ENCODE results near the gene FLT3LG. TPM values are rescaled to one million over a fixed set of nuclear protein-coding genes. Genes with fewer than 3 reads are reported as not detected.

Gene FLT3LG
- total RNA-seq, 2 donors from 2014 or later = 69.7 to 76.3 TPM

- no peak overlapping the region for H3K27ac Mint-ChIP-seq
- H3K27me3 Mint-ChIP-seq (ENCODE audit: low read depth) = peaks cover 11% of the 10 kb centered on the region
- no peaks in the 10 kb centered on the region for H3K36me3 Mint-ChIP-seq (ENCODE audit: insufficient read depth in 2 of 2)
- H3K4me3 Mint-ChIP-seq = peak overlapping the region; percentile 92 to 99
- no peaks in the 10 kb centered on the region for H3K9me3 Mint-ChIP-seq
- DNase-seq = peak; percentile 87 to 90
- H3K4me1 Mint-ChIP-seq (ENCODE audit: low read depth) = peaks cover 22% of the 10 kb centered on the region
- ATAC-seq (replicated peaks in 1 of 2) = peak; percentile 88 to 89
Observed at GRCh38 chr19:49533551-49534488, 59.8 kb downstream of the FLT3LG start.

- Mint-ChIP-seq H3K36me3 (ENCODE audit: insufficient read depth in 2 of 2) (no peaks in the 10 kb centered on the region), H3K4me3 (peak overlapping the region; percentile 92 to 99), H3K27ac (no peak overlapping the region), H3K27me3 (ENCODE audit: low read depth) (peaks cover 11% of the 10 kb centered on the region), H3K4me1 (ENCODE audit: low read depth) (peaks cover 22% of the 10 kb centered on the region), H3K9me3 (no peaks in the 10 kb centered on the region)
- DNase-seq (peak in 1 of 2 donors; percentile 15), ATAC-seq (replicated peaks in 1 of 2) (peak; percentile 12 to 22)
Observed at GRCh38 chr19:49534632-49535385, 60.8 kb downstream of the FLT3LG start.

Other genes with a start within 250 kb of the FLT3LG start
- gene SLC6A16, start 149.0 kb upstream of the FLT3LG start, total RNA-seq = 1 to 10 TPM; 2.0 to 3.0 TPM
- 100 to 1,000 TPM; 248 to 262 TPM for gene CD37, start 138.8 kb upstream of the FLT3LG start, total RNA-seq
- gene TEAD2, start 111.8 kb upstream of the FLT3LG start, total RNA-seq = not detected
- gene DKKL1, start 110.3 kb upstream of the FLT3LG start, total RNA-seq = not detected
- 1 to 10 TPM; 1.6 to 3.0 TPM for gene KASH5, start 86.0 kb upstream of the FLT3LG start, total RNA-seq
- not detected for gene PTH2, start 50.8 kb upstream of the FLT3LG start, total RNA-seq
- not detected for gene GFY, start 48.8 kb upstream of the FLT3LG start, total RNA-seq
- gene SLC17A7, start 32.7 kb upstream of the FLT3LG start, total RNA-seq = under 1 TPM; 0.42 to 0.74 TPM
- 100 to 1,000 TPM; 128 to 132 TPM for gene PIH1D1, start 22.4 kb upstream of the FLT3LG start, total RNA-seq
- 10 to 100 TPM; 21.8 to 23.4 TPM for gene ALDH16A1, start 21.0 kb upstream of the FLT3LG start, total RNA-seq
- gene RPL13A, start 13.4 kb downstream of the FLT3LG start, total RNA-seq = 1,000 to 10,000 TPM; 4,603 to 5,026 TPM
- gene RPS11, start 22.2 kb downstream of the FLT3LG start, total RNA-seq = 1,000 to 10,000 TPM; 2,679 to 2,721 TPM
- 10 to 100 TPM; 21.2 to 24.1 TPM for gene FCGRT, start 38.4 kb downstream of the FLT3LG start, total RNA-seq
- gene RCN3, start 53.8 kb downstream of the FLT3LG start, total RNA-seq = 1 to 10 TPM; 3.2 to 4.3 TPM
- gene NOSIP, start 106.3 kb downstream of the FLT3LG start, total RNA-seq = 10 to 100 TPM; 66.0 to 72.7 TPM
- gene PRRG2, start 107.1 kb downstream of the FLT3LG start, total RNA-seq = 1 to 10 TPM in 1 of 2 donors, under 1 TPM in 1; 0.88 to 1.1 TPM
- gene PRR12, start 117.0 kb downstream of the FLT3LG start, total RNA-seq = 10 to 100 TPM; 23.9 to 24.6 TPM
- 10 to 100 TPM; 11.3 to 13.5 TPM for gene RRAS, start 165.9 kb downstream of the FLT3LG start, total RNA-seq
- gene SCAF1, start 168.0 kb downstream of the FLT3LG start, total RNA-seq = 10 to 100 TPM; 57.7 to 60.1 TPM
- gene IRF3, start 191.6 kb downstream of the FLT3LG start, total RNA-seq = 100 to 1,000 TPM; 135 to 141 TPM
- gene BCL2L12, start 191.7 kb downstream of the FLT3LG start, total RNA-seq = 10 to 100 TPM; 80.3 to 82.6 TPM
- gene PRMT1, start 203.1 kb downstream of the FLT3LG start, total RNA-seq = 100 to 1,000 TPM; 201 to 251 TPM
- 1 to 10 TPM; 4.1 to 8.1 TPM for gene ADM5, start 215.4 kb downstream of the FLT3LG start, total RNA-seq
- gene CPT1C, start 216.9 kb downstream of the FLT3LG start, total RNA-seq = 1 to 10 TPM; 1.9 to 2.3 TPM